Measurements from ENCODE around the gene MAP1LC3B.

- TF ChIP-seq CTCF (IDR thresholded peaks at IDR 0.05) = no peak
- no peak for TF ChIP-seq SIN3A (IDR thresholded peaks at IDR 0.05; ENCODE audit: borderline replicate concordance, insufficient read depth, low read depth, low read length)
- TF ChIP-seq TCF7L2 (IDR thresholded peaks at IDR 0.05; ENCODE audit: low read depth, low read length) = no peak
These were observed 30.1 kb upstream of the MAP1LC3B start for GRCh38 chr16:87361916-87362619.

Measured in Panc1 (cell line).